GM03348 (cell line): ENCODE data around the gene SSC5D.
A peak's percentile ranks its signal among the peaks of the same experiment; 100 is the strongest.

Experiments used
- DNase-seq: peaks from one replicate; pipeline ENCODE4 v3.0.0; 2012; ENCODE audit warnings: low spot score

Gene SSC5D

GRCh38 chr19:55554741-55555152, 66.5 kb downstream of the SSC5D start:
- DNase-seq: no peak

GRCh38 chr19:55559684-55560083, 71.4 kb downstream of the SSC5D start:
- no peak for DNase-seq

- peak; percentile 48 for DNase-seq
Measured at GRCh38 chr19:55563261-55563690, 75.0 kb downstream of the SSC5D start.

- no peak for DNase-seq
Measured at GRCh38 chr19:55566823-55567222, 78.6 kb downstream of the SSC5D start.

- no peak for DNase-seq
Measured at GRCh38 chr19:55567708-55568328, 79.6 kb downstream of the SSC5D start.
